GM21381 (cell line): ENCODE data around the gene DARS1.

Source experiments
- ATAC-seq: cut with Tn5 transposase; IDR thresholded peaks from one replicate; pipeline ENCODE4 v1.9.1; 2021; ENCODE audit warnings: mild to moderate bottlenecking, moderate library complexity; ENCODE audit not compliant: unreplicated experiment

The DARS1 gene

GRCh38 chr2:135985018-135985825, at the start of gene DARS1:
DARS1 (minus strand) TSS chr2:135985626; CDS start chr2:135985468, 158 bp downstream.
- peak; percentile 78 for ATAC-seq

GRCh38 chr2:136034629-136035028, 49.2 kb upstream of the DARS1 start:
- ATAC-seq: no peak

DNA sequence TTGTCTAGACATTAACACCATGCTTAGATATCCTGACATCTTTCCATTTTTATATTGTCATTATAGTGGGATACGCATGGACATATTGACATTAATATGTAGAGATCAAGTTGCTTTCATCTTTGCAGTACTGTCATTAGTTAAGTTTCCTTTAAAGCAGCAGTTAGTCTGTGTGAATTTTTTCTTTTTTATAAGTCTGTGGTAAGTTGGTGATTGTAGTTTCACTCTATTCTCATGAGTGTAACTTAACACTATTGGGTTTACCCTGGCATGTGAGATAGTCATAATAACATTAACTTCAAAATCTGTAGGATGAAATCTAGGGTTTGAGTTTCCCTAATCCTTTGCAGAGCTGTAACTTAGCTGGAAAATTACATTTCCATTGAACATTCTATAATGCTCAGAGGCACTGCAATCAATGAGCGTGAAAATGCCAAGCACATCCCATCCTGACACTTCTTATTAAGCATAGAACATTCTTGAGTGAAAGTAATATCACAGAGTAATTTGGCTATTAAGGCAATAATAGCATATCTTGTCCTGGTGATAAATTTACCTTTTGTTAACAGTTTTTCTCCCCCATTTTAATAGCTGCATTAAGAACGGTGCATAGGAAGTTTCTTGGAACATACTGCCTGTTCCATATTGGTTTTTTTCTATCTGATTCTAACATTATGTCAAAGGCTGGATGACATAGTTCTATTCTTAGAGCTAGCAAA, 47.5 kb upstream of the DARS1 start:
- no peak for ATAC-seq

GRCh38 chr2:136032192-136032591, 46.8 kb upstream of the DARS1 start:
- ATAC-seq: no peak

- no peak for ATAC-seq
Observed at GRCh38 chr2:136031711-136032110, 46.3 kb upstream of the DARS1 start.

- ATAC-seq: no peak
Observed at GRCh38 chr2:136030406-136030805, 45.0 kb upstream of the DARS1 start.

- ATAC-seq: peak; percentile 91
Observed at GRCh38 chr2:136029149-136029548, 43.7 kb upstream of the DARS1 start.

DNA sequence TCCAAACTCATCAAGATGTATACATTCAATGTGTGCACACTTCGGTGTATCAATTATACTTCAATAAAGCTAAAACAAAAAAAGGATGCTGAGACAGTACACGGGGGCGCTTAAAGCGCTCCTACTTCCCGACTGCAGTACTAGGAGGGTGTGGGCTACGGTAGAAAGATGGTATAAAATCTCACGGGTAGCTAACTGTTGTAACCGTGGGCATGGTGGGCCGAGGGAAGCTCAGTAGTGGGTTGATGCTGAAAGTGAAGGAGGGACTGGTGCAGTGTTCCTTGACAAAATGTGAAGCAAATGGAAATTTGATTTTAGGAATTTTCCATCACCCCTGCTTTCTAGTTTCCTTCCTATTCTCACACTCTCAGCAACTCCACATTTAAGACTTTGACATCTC, 42.6 kb upstream of the DARS1 start:
- no peak for ATAC-seq

DNA sequence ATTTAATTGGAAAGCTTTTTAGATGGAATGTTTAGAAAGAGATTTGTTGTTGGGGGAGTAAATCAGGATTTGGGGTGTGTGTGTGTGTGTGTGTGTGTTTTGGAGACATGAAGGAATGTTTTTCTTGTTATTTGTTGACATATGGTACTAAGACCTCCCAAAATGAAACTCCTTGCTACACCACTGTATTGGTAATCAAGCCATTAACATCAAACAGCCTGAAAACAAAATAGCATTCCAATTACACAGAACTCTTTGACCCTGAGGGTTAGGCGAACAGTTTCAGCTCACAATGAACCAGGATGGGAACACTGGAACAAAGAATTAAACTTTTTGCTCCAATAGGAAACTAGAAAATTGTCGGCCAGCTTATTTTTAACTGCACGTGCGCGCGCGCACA, 41.7 kb upstream of the DARS1 start:
- ATAC-seq: no peak

- no peak for ATAC-seq
Observed at GRCh38 chr2:136025057-136025973, 39.9 kb upstream of the DARS1 start.

DNA sequence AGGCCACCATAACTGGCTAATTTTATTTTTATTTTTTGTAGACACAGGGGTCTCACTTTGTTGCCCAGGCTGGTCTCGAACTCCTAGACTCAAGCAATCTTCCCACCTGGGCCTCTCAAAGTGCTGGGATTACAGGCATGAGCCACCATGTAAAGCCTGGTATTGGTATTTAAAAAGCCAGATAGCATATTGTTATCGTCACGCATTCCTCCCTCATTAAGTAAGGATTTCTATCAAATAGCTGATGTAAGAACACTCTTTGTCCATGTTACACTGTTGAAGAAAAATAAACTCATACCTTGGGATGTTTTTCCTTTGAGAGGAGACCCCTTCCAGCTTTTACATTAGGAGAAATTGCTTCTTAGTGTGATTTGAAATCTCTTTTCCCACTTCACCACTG, 39.2 kb upstream of the DARS1 start:
- ATAC-seq: no peak

DNA sequence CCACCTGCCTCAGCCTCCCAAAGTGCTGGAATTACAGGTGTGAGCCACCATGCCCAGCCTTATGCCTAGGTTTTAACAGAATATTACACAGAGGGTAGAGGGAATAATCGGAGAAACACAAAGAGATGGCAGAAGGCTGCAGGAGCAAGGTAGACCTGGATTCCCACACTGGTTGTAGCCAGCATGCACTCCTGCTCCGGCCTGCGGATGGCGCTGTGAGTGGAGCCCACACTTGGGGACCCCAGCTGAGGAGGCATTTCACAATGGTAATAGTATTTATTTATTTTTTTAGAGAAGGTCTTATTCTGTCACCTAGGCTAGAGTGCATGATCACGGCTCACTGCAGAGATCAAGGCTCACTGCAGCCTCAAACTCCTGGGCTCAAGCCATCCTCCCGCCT, 38.8 kb upstream of the DARS1 start:
- no peak for ATAC-seq

GRCh38 chr2:136023416-136023815, 38.0 kb upstream of the DARS1 start:
- no peak for ATAC-seq

GRCh38 chr2:136022396-136023146, 37.1 kb upstream of the DARS1 start:
- ATAC-seq: no peak

DNA sequence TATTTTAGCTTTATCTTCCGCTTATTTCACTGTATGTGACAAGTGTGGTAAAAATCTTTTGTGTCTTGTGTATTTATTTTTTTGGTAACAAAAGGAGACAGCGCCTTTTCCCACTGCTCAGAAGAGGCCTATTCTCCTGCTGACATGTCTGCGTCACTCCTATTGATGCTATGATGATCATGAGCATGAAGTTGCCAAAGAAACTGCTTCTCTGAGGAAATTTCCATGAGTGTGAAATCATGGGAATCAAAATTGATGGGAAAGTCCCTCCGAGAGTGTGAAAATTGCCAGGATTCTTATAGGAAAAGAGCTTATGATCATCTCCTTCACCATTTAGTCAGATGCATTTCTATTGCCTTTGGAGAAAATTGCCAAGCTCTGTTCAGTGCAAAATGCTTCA, 36.5 kb upstream of the DARS1 start:
- ATAC-seq: no peak

GRCh38 chr2:136021406-136021805, 36.0 kb upstream of the DARS1 start:
- no peak for ATAC-seq

DNA sequence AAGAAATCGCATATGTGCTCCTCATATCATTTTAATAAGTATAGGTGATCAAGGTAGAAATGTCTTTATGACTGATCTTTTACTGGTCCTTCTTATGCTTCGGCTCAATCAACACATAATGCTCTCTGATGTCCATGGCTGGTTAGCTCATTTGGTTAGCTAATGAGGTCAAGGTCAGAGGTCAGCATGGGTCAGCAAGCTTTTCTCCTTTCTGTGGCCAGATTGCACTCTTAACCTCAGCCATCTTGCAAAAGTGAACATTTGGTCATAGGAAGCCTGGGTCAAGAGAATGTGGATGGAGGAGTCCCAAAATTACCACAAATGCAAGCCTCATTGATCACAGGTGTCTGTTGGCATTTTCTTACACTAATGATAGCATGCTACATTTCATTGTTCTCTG, 35.4 kb upstream of the DARS1 start:
- no peak for ATAC-seq

DNA sequence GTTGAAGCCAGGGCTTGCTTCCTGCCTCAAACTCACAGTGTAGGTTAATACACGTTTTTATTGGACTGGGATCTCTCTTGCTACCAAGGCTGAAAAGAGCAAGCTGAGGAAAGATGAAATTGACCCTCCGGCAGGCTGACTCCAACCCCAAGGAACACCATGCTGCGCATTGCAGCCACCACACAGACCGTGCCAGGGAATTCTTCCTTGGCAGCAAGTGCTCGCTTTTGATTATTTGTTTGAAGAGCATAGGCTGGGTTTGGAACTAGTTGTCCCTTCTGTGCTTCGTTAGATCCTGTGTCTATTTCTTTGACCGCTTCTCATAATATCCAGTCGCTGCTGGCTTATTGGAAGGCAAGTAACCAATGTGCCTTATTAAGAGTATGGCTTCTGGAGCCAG, 34.4 kb upstream of the DARS1 start:
- no peak for ATAC-seq

GRCh38 chr2:136019306-136019705, 33.9 kb upstream of the DARS1 start:
- ATAC-seq: peak; percentile 63

GRCh38 chr2:136017786-136018185, 32.4 kb upstream of the DARS1 start:
- ATAC-seq: no peak

- ATAC-seq: no peak
Observed at GRCh38 chr2:136016836-136017235, 31.4 kb upstream of the DARS1 start.
